Measurements from ENCODE around the gene FAM50A.

The FAM50A gene

DNA sequence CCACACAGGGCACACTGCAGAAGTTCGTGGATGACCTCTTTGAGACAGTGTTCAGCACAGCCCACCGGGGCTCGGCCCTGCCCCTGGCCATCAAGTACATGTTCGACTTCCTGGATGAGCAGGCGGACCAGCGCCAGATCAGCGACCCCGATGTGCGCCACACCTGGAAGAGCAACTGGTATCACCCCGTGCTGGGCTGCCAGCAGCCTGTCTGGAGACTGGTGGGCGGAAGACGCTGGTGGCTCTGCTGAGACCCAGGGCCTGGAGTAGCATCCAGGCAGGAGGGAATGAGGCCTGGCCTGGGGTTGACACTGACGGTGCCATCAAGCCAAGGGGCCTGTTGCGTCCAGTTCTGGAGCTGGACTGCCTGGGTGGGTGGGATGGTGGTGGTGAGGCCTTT lies 26.5 kb downstream of the FAM50A start:
- DNase-seq, result no peak

DNA sequence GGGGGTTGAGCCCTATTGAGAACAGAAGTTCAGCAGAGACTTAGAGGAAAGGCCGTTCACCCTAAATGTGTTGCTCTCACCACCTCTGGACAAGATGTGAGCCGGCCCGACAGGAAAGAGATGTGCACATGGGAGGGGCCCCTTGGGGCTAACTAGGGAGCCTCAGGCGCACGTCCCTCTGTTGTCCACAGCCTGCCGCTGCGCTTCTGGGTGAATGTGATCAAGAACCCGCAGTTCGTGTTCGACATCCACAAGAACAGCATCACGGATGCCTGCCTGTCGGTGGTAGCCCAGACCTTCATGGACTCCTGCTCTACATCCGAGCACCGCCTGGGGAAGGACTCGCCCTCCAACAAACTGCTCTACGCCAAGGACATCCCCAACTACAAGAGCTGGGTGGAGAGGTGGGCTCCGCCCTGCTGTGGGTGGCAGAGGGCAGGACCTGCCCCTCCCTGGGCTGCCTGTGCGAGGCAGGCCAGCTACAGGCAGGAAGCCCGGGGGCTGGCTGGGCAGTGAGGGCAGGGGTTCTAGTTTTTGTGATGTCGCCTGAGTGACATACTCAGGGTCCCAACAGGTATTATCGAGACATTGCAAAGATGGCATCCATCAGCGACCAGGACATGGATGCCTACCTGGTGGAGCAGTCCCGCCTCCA lies 27.1 kb downstream of the FAM50A start:
- no peak for DNase-seq
- TF ChIP-seq POLR2A (IDR thresholded peaks at IDR 0.05; ENCODE audit: low read length) (no peak), GATA1 (IDR thresholded peaks at IDR 0.05; ENCODE audit: low read depth, low read length) (no peak)

More for the DNA sequence above, 26.5 kb downstream of the FAM50A start:
- TF ChIP-seq POLR2A (IDR thresholded peaks at IDR 0.05; ENCODE audit: low read length), result no peak
- no peak for TF ChIP-seq GATA1 (IDR thresholded peaks at IDR 0.05; ENCODE audit: low read depth, low read length)

DNA sequence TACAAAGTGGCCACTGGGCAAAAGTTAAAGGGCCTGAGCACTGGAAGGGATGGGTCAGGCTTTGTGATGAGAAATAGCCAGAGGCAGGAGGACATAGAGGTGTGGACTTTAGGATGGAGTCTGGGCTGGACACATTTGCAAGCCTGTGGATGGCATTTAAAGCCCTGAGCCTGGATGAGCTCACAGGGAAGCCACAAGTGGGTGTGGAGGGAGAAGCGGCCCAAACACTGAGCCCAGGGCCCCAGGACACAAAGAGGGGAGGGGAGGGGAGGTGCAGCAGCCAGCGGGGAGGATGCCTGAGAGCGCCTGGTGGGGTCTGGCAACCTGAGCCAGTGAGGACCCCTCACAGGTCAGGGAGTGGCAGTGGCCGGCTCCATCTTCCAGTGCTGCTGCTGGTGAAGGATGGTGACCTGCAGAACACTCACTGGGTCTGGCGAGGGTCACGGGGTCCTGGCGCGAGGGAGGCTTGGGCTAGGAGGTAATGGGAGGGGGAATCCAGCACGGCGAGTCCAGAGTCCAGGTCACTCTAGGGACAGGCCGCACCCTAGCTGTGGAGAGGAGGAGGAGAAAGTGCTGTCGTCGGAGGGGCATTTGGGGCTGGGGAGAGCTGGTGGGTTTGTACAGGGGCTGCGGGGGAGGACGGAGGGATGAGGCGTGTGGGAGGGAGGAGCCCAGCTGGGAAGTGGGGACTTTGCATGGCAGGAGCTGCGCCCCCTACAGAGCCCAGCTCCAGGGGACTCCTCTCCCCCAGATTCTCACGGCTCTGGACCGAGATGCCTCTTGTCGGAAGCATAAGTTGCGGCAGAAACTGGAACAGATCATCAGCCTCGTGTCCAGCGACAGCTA lies 28.1 kb downstream of the FAM50A start:
- no peak for TF ChIP-seq GATA1 (IDR thresholded peaks at IDR 0.05; ENCODE audit: low read depth, low read length)
- TF ChIP-seq POLR2A (IDR thresholded peaks at IDR 0.05; ENCODE audit: low read length), result no peak
- no peak for DNase-seq

DNA sequence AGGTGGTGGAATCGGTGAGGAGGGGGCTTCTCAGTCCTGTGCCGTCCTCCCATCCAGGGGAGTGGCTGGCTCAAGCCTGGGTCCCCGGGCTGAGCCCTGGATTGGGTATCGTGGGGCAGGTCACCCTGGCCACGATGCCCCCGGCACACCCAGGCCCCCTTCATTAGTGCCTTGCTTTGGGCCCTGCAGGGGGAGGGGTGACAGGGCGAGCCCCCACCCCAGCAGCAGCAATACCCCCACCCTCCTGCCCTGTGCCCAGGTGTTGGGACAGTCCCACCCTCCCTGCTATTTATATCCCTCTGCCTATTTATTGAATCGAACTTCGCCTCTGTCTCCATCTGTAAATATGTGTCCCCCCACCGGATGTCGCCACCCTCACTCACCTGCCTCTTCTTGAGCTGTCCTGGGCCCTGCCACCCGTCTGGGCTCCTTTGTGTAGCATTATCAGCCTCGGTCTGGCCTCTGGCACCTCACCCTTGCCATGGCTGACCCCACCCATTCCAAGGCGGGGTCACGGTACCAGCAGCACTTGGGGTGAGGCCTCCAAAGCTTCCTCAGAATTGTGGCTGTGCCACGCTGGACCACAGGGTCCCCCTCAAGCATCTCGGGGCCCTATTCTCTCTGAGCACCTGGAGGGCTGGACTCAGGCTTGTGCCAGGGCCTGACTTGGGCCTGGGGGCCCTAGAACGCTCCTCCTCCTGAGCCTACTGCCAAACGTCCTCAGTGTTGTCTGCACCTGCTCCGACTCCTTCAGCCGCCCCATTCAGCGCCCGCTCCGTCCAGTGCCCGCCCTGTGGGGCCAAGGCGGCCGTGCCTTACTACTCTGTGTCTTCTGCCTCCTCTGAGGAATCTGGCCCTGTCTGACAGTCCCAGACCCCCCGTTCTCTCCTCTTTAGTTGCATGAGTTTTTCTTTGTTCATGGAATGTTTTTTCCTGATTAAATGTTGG lies 29.0 kb downstream of the FAM50A start:
- TF ChIP-seq GATA1 (IDR thresholded peaks at IDR 0.05; ENCODE audit: low read depth, low read length), result no peak
- no peak for TF ChIP-seq POLR2A (IDR thresholded peaks at IDR 0.05; ENCODE audit: low read length)
- DNase-seq, result peak in 1 of 2 experiments; percentile 34

DNA sequence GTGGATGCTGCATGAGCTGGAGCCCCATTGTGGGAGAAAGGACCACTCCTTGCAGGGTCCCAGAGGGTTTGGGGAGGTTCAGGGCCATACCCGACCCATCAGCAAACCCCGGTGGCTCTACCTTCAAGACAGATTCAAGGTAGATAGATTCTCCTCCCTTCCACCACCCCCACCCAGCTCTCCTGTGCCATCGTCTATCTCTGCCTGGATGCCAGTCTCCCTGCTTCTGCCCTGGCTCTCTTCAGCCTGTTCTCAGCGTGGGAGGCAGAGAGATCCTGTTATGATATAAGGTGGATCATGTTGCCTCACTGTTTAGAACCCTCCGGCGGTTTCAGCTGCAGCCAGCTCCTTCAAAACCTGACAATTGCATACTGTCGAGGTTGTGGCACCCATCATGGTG lies 29.7 kb downstream of the FAM50A start:
- no peak for DNase-seq

DNA sequence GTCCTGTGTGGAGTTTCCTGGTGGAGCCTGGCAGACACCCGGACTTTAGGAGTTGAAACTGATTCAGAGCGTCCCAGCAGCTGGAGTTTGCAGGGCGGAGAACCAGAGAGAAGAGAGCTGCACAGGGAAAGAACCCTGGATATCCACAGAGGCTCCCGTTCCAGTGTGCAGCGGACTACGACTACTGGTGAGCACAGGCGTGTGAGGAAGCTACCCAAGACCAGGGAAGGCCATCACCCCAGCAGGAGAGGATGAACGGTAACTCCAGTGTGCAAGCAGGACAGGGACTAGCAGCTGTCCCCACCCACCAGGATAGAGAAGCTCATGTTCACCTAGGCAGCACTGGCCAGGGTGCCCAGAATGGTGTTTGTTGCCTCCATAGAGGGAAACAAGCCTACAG lies 32.9 kb downstream of the FAM50A start:
- TF ChIP-seq POLR2A (IDR thresholded peaks at IDR 0.05; ENCODE audit: low read length) (no peak), GATA1 (IDR thresholded peaks at IDR 0.05; ENCODE audit: low read depth, low read length) (no peak)
- DNase-seq, result no peak

More for the DNA sequence above, 29.7 kb downstream of the FAM50A start:
- TF ChIP-seq GATA1 (IDR thresholded peaks at IDR 0.05; ENCODE audit: low read depth, low read length), result no peak
- TF ChIP-seq POLR2A (IDR thresholded peaks at IDR 0.05; ENCODE audit: low read length), result no peak

DNA sequence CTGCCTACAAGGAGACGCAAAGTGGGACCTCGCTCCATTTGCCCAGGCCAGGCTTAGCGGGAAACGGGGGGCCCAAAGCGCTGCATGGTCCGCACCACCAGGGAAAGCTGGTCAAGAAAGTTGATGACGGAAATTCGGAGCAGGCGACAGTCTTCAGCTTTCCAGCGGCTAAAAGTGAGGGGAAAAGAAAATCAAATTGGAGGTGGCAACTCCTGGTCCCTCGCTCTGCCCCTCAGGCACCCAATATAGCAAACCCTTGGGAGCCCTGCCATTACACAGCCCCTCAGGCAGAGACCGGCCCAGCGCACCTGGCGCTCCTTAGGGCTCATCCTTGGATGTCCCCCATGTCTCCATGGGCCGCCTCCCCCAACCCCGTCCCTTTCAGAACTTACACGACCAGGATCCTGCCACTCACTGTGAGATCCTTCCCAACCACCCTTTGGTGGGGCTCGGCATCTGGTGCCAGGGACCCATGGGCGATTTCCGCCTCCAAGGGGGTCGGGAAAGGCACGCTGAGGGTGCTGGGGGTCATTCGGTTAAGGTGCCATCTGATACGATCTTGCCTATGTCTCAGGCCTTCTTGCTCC lies 34.0 kb downstream of the FAM50A start:
- no peak for TF ChIP-seq POLR2A (IDR thresholded peaks at IDR 0.05; ENCODE audit: low read length)
- no peak for TF ChIP-seq GATA1 (IDR thresholded peaks at IDR 0.05; ENCODE audit: low read depth, low read length)
- no peak for DNase-seq

DNA sequence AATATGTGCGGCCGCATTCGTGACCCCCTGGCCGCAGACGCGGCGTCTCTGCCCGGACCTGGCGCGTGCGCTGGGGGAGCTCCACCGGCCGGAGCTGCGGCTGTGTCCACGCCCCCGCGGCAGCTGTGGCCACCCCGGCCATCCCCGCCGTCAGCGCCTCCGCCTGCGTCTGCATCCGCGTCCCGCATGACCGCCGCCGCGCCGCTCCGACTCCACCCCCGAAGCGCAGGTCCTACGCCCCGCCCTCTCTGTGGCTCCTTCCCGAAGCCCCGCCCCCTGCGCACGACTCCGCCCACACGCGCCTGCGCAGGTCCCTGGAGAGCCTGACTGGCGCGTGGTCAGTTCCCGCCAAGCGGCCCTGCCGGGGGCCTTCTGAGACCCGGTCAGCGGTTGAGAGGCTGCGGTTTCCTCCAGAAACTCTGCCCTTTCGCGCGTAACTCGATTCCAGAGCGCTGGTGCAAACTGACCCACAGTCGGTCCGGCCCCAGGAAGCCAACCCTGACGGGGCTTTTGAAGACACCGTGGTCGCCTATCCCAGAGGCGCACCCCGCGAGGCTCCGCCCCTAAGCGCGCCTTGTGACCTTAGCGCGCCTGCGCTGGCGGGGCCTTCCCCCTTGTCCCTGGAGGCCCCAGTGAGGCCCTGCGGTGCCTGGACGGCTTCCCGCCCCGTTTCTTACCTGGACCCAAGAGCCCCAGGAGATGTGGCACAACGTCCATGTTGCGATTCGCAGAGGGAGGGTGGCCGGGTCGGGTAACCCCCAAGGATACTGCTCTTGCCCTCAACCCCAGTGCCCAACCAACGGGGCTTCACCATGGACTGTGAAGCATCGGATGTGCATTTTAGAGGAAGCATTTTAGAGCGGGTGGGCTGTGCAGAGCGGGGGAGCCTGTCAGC lies 35.0 kb downstream of the FAM50A start, which contains the start of gene LAGE3:
LAGE3 (minus strand) TSS at position 554 of the 895 bp plus-strand sequence; CDS start at position 188, 366 bp downstream.
- DNase-seq, result peak; percentile 95 to 97
- TF ChIP-seq POLR2A (IDR thresholded peaks at IDR 0.05; ENCODE audit: low read length), result peak; percentile 81
- no peak for TF ChIP-seq GATA1 (IDR thresholded peaks at IDR 0.05; ENCODE audit: low read depth, low read length)

DNA sequence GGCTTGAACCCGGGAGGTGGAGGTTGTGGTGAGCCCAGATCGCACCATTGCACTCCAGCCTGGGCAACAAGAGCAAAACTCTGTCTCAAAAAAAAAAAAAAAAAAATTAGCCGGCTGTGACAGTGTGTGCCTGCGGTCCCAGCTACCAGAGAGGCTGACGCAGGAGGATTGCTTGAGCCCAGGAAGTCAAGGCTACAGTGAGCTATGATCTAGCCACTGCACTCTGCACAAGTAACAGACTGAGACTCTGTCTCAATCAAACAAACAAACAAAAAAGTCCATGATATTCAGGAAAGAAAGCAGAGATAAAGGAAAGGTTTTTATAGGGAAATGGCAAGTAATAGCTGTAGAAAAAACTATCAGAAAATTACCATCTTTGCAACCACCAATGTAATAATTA lies 37.3 kb downstream of the FAM50A start:
- TF ChIP-seq GATA1 (IDR thresholded peaks at IDR 0.05; ENCODE audit: low read depth, low read length) (no peak), POLR2A (IDR thresholded peaks at IDR 0.05; ENCODE audit: low read length) (no peak)
- no peak for DNase-seq

DNA sequence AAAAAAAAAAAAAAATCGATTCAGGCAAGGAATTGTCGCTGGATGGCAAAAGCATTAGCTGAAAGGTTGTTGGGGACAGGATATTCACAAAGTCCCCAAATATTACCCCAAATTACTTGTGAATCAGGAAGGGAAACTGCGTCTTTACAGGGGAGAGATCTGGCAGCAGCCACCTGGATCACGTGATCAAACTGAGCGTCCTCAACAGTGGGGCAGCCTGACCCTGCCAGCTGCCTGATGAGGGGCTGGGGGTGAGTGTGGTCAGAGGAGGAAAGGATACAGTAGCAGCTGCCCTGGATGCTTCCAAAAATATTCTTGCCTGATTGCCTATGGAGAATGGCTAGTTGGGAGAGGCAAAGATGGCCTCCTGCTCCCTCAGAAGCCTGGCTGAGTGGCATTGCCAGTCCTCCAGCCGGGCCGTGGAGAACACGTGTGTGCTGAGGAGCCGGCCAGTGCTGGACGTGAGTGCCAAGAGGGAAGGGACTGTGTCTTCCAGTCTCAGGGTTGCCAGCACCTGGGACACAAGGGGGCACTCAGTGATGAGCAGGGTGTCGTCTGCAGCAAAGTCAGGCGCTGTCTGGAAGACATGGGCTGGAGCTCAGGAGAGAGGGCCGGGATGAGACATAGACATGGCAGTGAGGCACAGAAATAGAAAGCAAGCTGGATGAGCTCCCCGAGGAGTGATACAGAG lies 38.1 kb downstream of the FAM50A start:
- no peak for DNase-seq
- no peak for TF ChIP-seq POLR2A (IDR thresholded peaks at IDR 0.05; ENCODE audit: low read length)

DNA sequence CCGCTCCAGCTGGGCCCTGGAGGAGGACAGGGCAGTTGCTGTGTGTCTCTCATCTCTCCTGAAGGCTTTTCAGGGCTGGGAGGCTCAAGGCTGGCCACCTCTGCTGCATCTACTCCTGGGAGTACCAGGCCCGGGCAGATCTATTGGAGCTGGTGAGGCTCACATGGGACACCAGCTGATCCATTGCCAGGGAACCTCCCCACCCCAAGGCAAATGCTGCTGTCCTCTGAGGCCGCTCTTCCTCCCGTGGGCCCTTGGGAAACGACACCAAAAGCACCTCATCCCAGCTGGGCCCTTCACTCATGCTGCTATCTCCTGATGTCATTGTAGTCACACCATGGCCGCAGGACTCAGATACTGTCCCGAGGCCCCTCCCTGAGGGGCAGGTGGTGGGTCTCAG lies 38.8 kb downstream of the FAM50A start:
- DNase-seq, result no peak
- TF ChIP-seq POLR2A (IDR thresholded peaks at IDR 0.05; ENCODE audit: low read length), result no peak
- TF ChIP-seq GATA1 (IDR thresholded peaks at IDR 0.05; ENCODE audit: low read depth, low read length), result no peak

DNA sequence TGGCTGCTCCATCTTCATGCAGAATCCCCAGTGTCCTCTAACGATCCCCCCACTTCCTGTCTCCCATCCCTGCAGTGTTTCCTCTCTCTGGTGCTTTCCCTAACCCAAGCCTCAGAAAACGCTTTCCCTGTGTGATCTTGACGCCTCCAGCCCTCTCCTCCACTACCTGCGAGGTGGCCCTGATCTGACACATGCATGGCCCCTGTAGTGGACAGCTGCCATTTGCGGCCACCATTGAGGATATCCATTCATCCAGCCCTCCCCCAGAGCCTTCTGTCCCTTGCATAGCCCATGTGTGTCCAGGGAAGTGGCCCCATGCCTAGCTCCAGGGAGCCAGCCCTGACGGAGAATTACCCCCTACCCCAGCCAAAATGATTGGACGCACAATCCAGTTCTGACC lies 39.4 kb downstream of the FAM50A start:
- DNase-seq, result no peak
- TF ChIP-seq POLR2A (IDR thresholded peaks at IDR 0.05; ENCODE audit: low read length) (peak; percentile 39), GATA1 (IDR thresholded peaks at IDR 0.05; ENCODE audit: low read depth, low read length) (no peak)
